ENCODE measurements around the gene KRT6A. TPM values are rescaled to one million over a fixed set of nuclear protein-coding genes. Genes with fewer than 3 reads are reported as not detected.

KRT6A gene
- polyA plus RNA-seq, 1 donor (not counting 4 experiments of a cell fraction or from before 2014, with no cell fraction given), result 12,338 TPM

GRCh38 chr12:52518574-52519386, 25.7 kb upstream of the KRT6A start:
- FAIRE-seq, result peak; percentile 36
- Histone ChIP-seq H3K4me2 (ENCODE audit: control insufficient read depth, extremely low read depth, insufficient read depth, low read depth, low read length) (peak overlapping the region; percentile 96), H4K20me1 (ENCODE audit: control insufficient read depth, extremely low read depth, insufficient read depth, low read length) (peaks cover 45% of the 10 kb centered on the region), H2AFZ (ENCODE audit: control insufficient read depth, low read length) (no peak overlapping the region), H3K4me1 (ENCODE audit: control insufficient read depth, extremely low read depth, insufficient read depth, low read length) (peaks cover 56% of the 10 kb centered on the region), H3K9ac (ENCODE audit: control insufficient read depth, extremely low read depth, insufficient read depth, low read length) (peak overlapping the region; percentile 92), H3K4me3 (ENCODE audit: control insufficient read depth in 2 of 3, extremely low read depth in 1 of 3, insufficient read depth in 2 of 3, low read depth in 1 of 3, low read length in 3 of 3) (peak overlapping the region; percentile 49 to 96 (median 87)), H3K9me1 (ENCODE audit: control insufficient read depth, extremely low read depth, insufficient read depth, low read length) (no peaks in the 10 kb centered on the region), H3K36me3 (ENCODE audit: control insufficient read depth in 2 of 2, extremely low read depth in 1 of 2, insufficient read depth in 2 of 2, low read length in 2 of 2) (peaks cover 22 to 45% of the 10 kb centered on the region in 2 experiments), H3K79me2 (ENCODE audit: control insufficient read depth, insufficient read depth, low read length) (peaks cover 22% of the 10 kb centered on the region), H3K9me3 (ENCODE audit: control insufficient read depth, low read depth, low read length) (no peaks in the 10 kb centered on the region), H3K27me3 (ENCODE audit: control insufficient read depth, extremely low read depth, insufficient read depth, low read length) (no peaks in the 10 kb centered on the region), H3K27ac (ENCODE audit: control insufficient read depth, insufficient read depth, low read length) (peak overlapping the region; percentile 98)
- DNase-seq (ENCODE audit: low read depth, low spot score), result no peak
- TF ChIP-seq CTCF (optimal IDR thresholded peaks at IDR 0.05 in 1 of 3, IDR thresholded peaks at IDR 0.05 in 1 of 3, conservative IDR thresholded peaks at IDR 0.05 in 1 of 3; ENCODE audit: extremely low read depth in 1 of 3, insufficient read depth in 2 of 3, low read length in 3 of 3) (no peak), EZH2 (IDR thresholded peaks at IDR 0.05; ENCODE audit: low read length) (no peak)
- dilution Hi-C loops (cut with MboI; ENCODE audit: extremely low pct_ligation_motif_present, low sequenced_read_pairs), result no loop called here

- peaks cover 45% of the 10 kb centered on the region for H4K20me1 ChIP-seq (ENCODE audit: control insufficient read depth, extremely low read depth, insufficient read depth, low read length)
- no peaks in the 10 kb centered on the region for H3K9me1 ChIP-seq (ENCODE audit: control insufficient read depth, extremely low read depth, insufficient read depth, low read length)
- FAIRE-seq, result peak; percentile 77
- H3K9ac ChIP-seq (ENCODE audit: control insufficient read depth, extremely low read depth, insufficient read depth, low read length), result peak overlapping the region; percentile 92
- dilution Hi-C loops (cut with MboI; ENCODE audit: extremely low pct_ligation_motif_present, low sequenced_read_pairs), result no loop called here
- peak overlapping the region; percentile 49 to 96 (median 87) for H3K4me3 ChIP-seq (ENCODE audit: control insufficient read depth in 2 of 3, extremely low read depth in 1 of 3, insufficient read depth in 2 of 3, low read depth in 1 of 3, low read length in 3 of 3)
- H3K9me3 ChIP-seq (ENCODE audit: control insufficient read depth, low read depth, low read length), result no peaks in the 10 kb centered on the region
- DNase-seq (ENCODE audit: low read depth, low spot score), result peak; percentile 59
- H3K4me1 ChIP-seq (ENCODE audit: control insufficient read depth, extremely low read depth, insufficient read depth, low read length), result peaks cover 47% of the 10 kb centered on the region
- H3K4me2 ChIP-seq (ENCODE audit: control insufficient read depth, extremely low read depth, insufficient read depth, low read depth, low read length), result peak overlapping the region; percentile 96
- no peak overlapping the region for H2AFZ ChIP-seq (ENCODE audit: control insufficient read depth, low read length)
- no peaks in the 10 kb centered on the region for H3K27me3 ChIP-seq (ENCODE audit: control insufficient read depth, extremely low read depth, insufficient read depth, low read length)
- peaks cover 22% of the 10 kb centered on the region for H3K79me2 ChIP-seq (ENCODE audit: control insufficient read depth, insufficient read depth, low read length)
- TF ChIP-seq CTCF (optimal IDR thresholded peaks at IDR 0.05 in 1 of 3, IDR thresholded peaks at IDR 0.05 in 1 of 3, conservative IDR thresholded peaks at IDR 0.05 in 1 of 3; ENCODE audit: extremely low read depth in 1 of 3, insufficient read depth in 2 of 3, low read length in 3 of 3) (no peak), EZH2 (IDR thresholded peaks at IDR 0.05; ENCODE audit: low read length) (no peak)
- H3K36me3 ChIP-seq (ENCODE audit: control insufficient read depth in 2 of 2, extremely low read depth in 1 of 2, insufficient read depth in 2 of 2, low read length in 2 of 2), result peaks cover 22 to 45% of the 10 kb centered on the region in 2 experiments
- peak overlapping the region; percentile 98 for H3K27ac ChIP-seq (ENCODE audit: control insufficient read depth, insufficient read depth, low read length)
Observed at GRCh38 chr12:52517888-52518287, 24.8 kb upstream of the KRT6A start.

Data from keratinocyte (primary cell).